ENCODE data around the gene MPC1. TPM values are rescaled to one million over a fixed set of nuclear protein-coding genes. Genes with fewer than 3 reads are reported as not detected.

The MPC1 gene
- total RNA-seq, 6 experiments from 2014 or later: 102 to 298 (median 180) TPM

- no peak for ATAC-seq
- no CpG with 5 or more reads among the region's 12 CpGs for WGBS (ENCODE audit: insufficient coverage, low coverage, low lambda C conversion rate, missing lambda C conversion rate)
These were observed 29.0 kb upstream of the MPC1 start for GRCh38 chr6:166411721-166412151.

GRCh38 chr6:166411271-166411670 is 28.5 kb upstream of the MPC1 start:
- WGBS (ENCODE audit: insufficient coverage, low coverage, low lambda C conversion rate, missing lambda C conversion rate): 90% methylated on average over 11 of the region's 15 CpGs
- TF ChIP-seq, protein P1, sequence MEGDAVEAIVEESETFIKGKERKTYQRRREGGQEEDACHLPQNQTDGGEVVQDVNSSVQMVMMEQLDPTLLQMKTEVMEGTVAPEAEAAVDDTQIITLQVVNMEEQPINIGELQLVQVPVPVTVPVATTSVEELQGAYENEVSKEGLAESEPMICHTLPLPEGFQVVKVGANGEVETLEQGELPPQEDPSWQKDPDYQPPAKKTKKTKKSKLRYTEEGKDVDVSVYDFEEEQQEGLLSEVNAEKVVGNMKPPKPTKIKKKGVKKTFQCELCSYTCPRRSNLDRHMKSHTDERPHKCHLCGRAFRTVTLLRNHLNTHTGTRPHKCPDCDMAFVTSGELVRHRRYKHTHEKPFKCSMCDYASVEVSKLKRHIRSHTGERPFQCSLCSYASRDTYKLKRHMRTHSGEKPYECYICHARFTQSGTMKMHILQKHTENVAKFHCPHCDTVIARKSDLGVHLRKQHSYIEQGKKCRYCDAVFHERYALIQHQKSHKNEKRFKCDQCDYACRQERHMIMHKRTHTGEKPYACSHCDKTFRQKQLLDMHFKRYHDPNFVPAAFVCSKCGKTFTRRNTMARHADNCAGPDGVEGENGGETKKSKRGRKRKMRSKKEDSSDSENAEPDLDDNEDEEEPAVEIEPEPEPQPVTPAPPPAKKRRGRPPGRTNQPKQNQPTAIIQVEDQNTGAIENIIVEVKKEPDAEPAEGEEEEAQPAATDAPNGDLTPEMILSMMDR (IDR thresholded peaks at IDR 0.05): no peak
- no peak for TF ChIP-seq POLR2A (IDR thresholded peaks at IDR 0.05)
- H3K9me3 ChIP-seq: no peaks in the 10 kb centered on the region
- no peak overlapping the region for H3K27ac ChIP-seq
- H3K4me1 ChIP-seq: peaks cover 0 to 9% (median 3%) of the 10 kb centered on the region in 4 donors
- no peak overlapping the region for H3K4me3 ChIP-seq
- ATAC-seq (no peak), DNase-seq (no peak)
- H3K36me3 ChIP-seq: no peaks in the 10 kb centered on the region
- intact Hi-C loops (cut with DNase I): no loop called here
- H3K27me3 ChIP-seq: no peaks in the 10 kb centered on the region

More at GRCh38 chr6:166411721-166412151, 29.0 kb upstream of the MPC1 start:
- H3K36me3 ChIP-seq: no peaks in the 10 kb centered on the region
- peaks cover 0 to 9% (median 3%) of the 10 kb centered on the region in 4 donors for H3K4me1 ChIP-seq
- no peaks in the 10 kb centered on the region for H3K9me3 ChIP-seq
- intact Hi-C loops (cut with DNase I): no loop called here
- no peaks in the 10 kb centered on the region for H3K27me3 ChIP-seq
- DNase-seq: no peak
- H3K4me3 ChIP-seq: no peak overlapping the region
- TF ChIP-seq, protein P1 (IDR thresholded peaks at IDR 0.05): no peak
- TF ChIP-seq POLR2A (IDR thresholded peaks at IDR 0.05): no peak
- no peak overlapping the region for H3K27ac ChIP-seq

GRCh38 chr6:166410426-166410935 is 27.7 kb upstream of the MPC1 start:
- Histone ChIP-seq H3K27ac (no peak overlapping the region), H3K36me3 (no peaks in the 10 kb centered on the region), H3K4me1 (peaks cover 0 to 9% (median 3%) of the 10 kb centered on the region in 4 donors), H3K27me3 (no peaks in the 10 kb centered on the region), H3K9me3 (no peaks in the 10 kb centered on the region), H3K4me3 (no peak overlapping the region)
- no peak for DNase-seq
- no peak for ATAC-seq
- TF ChIP-seq POLR2A (IDR thresholded peaks at IDR 0.05): no peak
- TF ChIP-seq, protein P1 (IDR thresholded peaks at IDR 0.05): no peak
- intact Hi-C loops (cut with DNase I): no loop called here
- 98% methylated on average over 4 of the region's 10 CpGs for WGBS (ENCODE audit: insufficient coverage, low coverage, low lambda C conversion rate, missing lambda C conversion rate)

DNA sequence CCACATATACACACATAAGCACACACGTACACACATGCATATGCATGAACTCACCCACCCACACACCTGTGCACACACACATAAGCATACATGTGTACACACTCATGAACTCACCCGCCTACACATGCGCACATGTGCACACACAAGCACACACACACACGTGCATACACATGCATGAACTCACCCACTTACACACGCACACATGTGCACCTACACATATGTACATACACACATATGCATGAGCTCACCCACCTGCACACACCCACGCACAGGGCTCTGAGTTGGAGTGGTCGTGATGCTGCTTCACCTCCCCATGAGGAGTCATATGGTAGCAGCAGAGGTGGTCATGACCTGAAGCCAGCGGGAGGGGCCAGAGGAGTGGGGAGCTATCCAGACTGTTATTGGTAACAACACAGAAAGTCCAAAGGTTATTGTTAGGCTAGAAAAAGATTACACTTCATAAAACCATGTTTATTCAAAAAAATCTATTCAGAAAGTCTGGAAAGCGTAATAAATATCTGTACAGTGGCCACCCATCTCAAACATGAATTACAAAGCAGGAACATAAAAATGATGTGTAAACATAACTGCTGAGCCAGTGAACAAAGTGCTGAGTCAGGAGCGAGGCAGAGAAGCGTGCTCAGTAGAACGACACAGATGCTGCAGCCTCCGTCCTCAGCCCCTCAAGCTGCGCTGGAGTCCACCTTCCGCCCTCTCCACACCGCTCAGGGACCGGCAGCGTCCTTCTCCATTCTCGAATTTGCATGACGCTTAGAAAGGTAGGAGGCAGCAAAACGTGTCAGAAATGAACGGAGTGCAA is 26.4 kb upstream of the MPC1 start:
- Histone ChIP-seq H3K27me3 (no peaks in the 10 kb centered on the region), H3K4me1 (peaks cover 0 to 9% (median 3%) of the 10 kb centered on the region in 4 donors), H3K27ac (no peak overlapping the region), H3K36me3 (no peaks in the 10 kb centered on the region), H3K9me3 (no peaks in the 10 kb centered on the region), H3K4me3 (no peak overlapping the region)
- DNase-seq (no peak), ATAC-seq (peak; percentile 59 to 72 (median 70))
- 37% methylated on average over 17 of the region's 22 CpGs for WGBS (ENCODE audit: insufficient coverage, low coverage, low lambda C conversion rate, missing lambda C conversion rate)
- TF ChIP-seq, protein P1 (IDR thresholded peaks at IDR 0.05): no peak
- no peak for TF ChIP-seq POLR2A (IDR thresholded peaks at IDR 0.05)
- intact Hi-C loops (cut with DNase I): loop anchor here in 1 of 2 donors (5.0 kb wide), 1 partner anchor 137 kb away; no protein-coding TSS in a partner anchor

Data from right lobe of liver (tissue), 6 donors.